ENCODE data around the gene MANSC1. TPM values are rescaled to one million over a fixed set of nuclear protein-coding genes. Genes with fewer than 3 reads are reported as not detected.
A peak's percentile ranks its signal among the peaks of the same experiment; 100 is the strongest.

Gene MANSC1
- total and polyA plus RNA-seq, 2 of the 13 experiments (the other 11 are each of a cell fraction or from before 2014, with no cell fraction given), result 1.9 to 4.2 TPM

- TF ChIP-seq BRF2 (CRISPR knock-in tag; IDR thresholded peaks at IDR 0.05), result 0 out of 2 replicates have a peak, but pooled peaks have one; percentile 42
- TF ChIP-seq FOXK1 (CRISPR knock-in tag; IDR thresholded peaks at IDR 0.05; ENCODE audit: borderline replicate concordance, low read depth), result 0 out of 2 replicates have a peak, but pooled peaks have one; percentile 17
- TF ChIP-seq UBTF (CRISPR knock-in tag; IDR thresholded peaks at IDR 0.05), result no peak
- TF ChIP-seq FOXA3 (CRISPR knock-in tag; IDR thresholded peaks at IDR 0.05), result peak; percentile 93
- TF ChIP-seq U2AF2 (IDR thresholded peaks at IDR 0.05; ENCODE audit: low read depth, low read length), result no peak
- 0 out of 2 replicates have a peak, but pooled peaks have one; percentile 54 for TF ChIP-seq FOXA1 (IDR thresholded peaks at IDR 0.05)
- TF ChIP-seq FOXA1 (CRISPR knock-in tag; IDR thresholded peaks at IDR 0.05), result peak; percentile 87
These were observed 924 bp upstream of the MANSC1 start (continued) for GRCh38 chr12:12350868-12351463.

- CTCF ChIA-PET (ENCODE audit: low intra/inter-chr PET ratio, low total read pairs), result no interaction called here
- no TSS peak for BruUV-seq (replicated peaks)
- no peaks in the 10 kb centered on the region for H3K36me3 ChIP-seq (replicated peaks in 1 of 2; ENCODE audit: control insufficient read depth in 1 of 2, insufficient read depth in 2 of 2, low read length in 2 of 2)
- no peak overlapping the region for H2AFZ ChIP-seq (ENCODE audit: low read length)
- 68% methylated on average over 6 of the region's 8 CpGs for WGBS (ENCODE audit: low lambda C conversion rate)
- H3K27me3 ChIP-seq (ENCODE audit: control insufficient read depth in 1 of 2, insufficient read depth in 2 of 2, low read length in 2 of 2), result no peaks in the 10 kb centered on the region
- H4K20me1 ChIP-seq (ENCODE audit: insufficient read depth, low read length), result no peaks in the 10 kb centered on the region
- no peaks in the 10 kb centered on the region for H3K9me3 ChIP-seq (ENCODE audit: low read length)
- H3K27ac ChIP-seq (ENCODE audit: extremely low read length, insufficient read depth, low read length), result no peak overlapping the region
- FAIRE-seq (no peak), DNase-seq (ENCODE audit: low spot score) (no peak), ATAC-seq (no peak)
- no peak overlapping the region for H3K4me3 ChIP-seq (replicated peaks in 1 of 3; ENCODE audit: insufficient read depth in 1 of 3, low read depth in 2 of 3, low read length in 3 of 3)
- POLR2A ChIA-PET, result interaction anchor here (0.6 kb wide), 1 partner anchor 574 kb away, joined by 3 read pairs; no protein-coding TSS in a partner anchor
- no peak overlapping the region for H3K4me2 ChIP-seq (ENCODE audit: low read depth, low read length)
- peaks cover 32% of the 10 kb centered on the region for H3K4me1 ChIP-seq (ENCODE audit: insufficient read depth, low read length)
- intact Hi-C loops (cut with micrococcal nuclease; ENCODE audit: unreplicated experiment) (no loop called here), in situ Hi-C loops (cut with HindIII; ENCODE audit: extremely low pct_ligation_motif_present, low pct_unique_long_range_greater_than_20kb) (no loop called here)
- TF ChIP-seq BORCS8-MEF2B (CRISPR knock-in tag; IDR thresholded peaks at IDR 0.05) (no peak), ZFP37 (CRISPR knock-in tag; IDR thresholded peaks at IDR 0.05; ENCODE audit: borderline replicate concordance) (no peak), ZNF335 (CRISPR knock-in tag; IDR thresholded peaks at IDR 0.05) (no peak)
- no peaks in the 10 kb centered on the region for H3K79me2 ChIP-seq (ENCODE audit: insufficient read depth, low read length)
- H3K9ac ChIP-seq (ENCODE audit: insufficient read depth, low read depth, low read length), result no peak overlapping the region
These were observed 11.4 kb downstream of the MANSC1 start for GRCh38 chr12:12338527-12339168.

Data from HepG2 (cell line).